GM10266 (cell line): ENCODE data around the gene ASPN.
A peak's percentile ranks its signal among the peaks of the same experiment; 100 is the strongest.
"Not testable (repeated sequence)": the region's sequence is repeated elsewhere in the genome, so short reads cannot be mapped to it uniquely, and the experiment has no call there.

ENCODE experiments used
- DNase-seq: peaks from one replicate; pipeline ENCODE4 v3.0.0; 2012; ENCODE audit errors: extremely low spot score
- TF ChIP-seq, protein P1 (sequence below): IDR thresholded peaks from 2 replicates; pipeline ENCODE4 v1.5.1; 2012; ENCODE audit warnings: mild to moderate bottlenecking, low read depth; ENCODE audit not compliant: control insufficient read depth, insufficient read depth; ENCODE audit errors: missing control alignments

ASPN gene

DNA sequence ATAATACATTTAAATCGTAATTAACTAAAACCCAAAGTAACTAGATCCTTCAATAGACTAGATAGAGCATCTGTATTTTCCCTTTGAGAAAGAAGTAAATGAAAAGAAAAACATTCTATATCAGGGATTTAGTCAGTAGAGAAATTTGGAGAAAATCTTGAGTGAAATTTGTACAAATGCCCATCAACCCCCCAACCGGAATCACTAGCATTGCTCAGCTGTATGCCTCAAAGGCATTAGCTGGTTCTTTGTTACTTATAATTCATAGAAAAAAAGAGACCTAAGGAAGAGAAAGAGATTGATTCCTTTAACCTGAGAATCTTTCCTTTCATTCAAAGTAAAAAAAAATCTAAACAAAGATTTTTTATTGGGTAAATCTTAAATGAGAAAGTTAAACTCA lies 58.7 kb downstream of the ASPN start:
- TF ChIP-seq, protein P1, sequence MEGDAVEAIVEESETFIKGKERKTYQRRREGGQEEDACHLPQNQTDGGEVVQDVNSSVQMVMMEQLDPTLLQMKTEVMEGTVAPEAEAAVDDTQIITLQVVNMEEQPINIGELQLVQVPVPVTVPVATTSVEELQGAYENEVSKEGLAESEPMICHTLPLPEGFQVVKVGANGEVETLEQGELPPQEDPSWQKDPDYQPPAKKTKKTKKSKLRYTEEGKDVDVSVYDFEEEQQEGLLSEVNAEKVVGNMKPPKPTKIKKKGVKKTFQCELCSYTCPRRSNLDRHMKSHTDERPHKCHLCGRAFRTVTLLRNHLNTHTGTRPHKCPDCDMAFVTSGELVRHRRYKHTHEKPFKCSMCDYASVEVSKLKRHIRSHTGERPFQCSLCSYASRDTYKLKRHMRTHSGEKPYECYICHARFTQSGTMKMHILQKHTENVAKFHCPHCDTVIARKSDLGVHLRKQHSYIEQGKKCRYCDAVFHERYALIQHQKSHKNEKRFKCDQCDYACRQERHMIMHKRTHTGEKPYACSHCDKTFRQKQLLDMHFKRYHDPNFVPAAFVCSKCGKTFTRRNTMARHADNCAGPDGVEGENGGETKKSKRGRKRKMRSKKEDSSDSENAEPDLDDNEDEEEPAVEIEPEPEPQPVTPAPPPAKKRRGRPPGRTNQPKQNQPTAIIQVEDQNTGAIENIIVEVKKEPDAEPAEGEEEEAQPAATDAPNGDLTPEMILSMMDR, result no peak
- DNase-seq, result no peak

DNA sequence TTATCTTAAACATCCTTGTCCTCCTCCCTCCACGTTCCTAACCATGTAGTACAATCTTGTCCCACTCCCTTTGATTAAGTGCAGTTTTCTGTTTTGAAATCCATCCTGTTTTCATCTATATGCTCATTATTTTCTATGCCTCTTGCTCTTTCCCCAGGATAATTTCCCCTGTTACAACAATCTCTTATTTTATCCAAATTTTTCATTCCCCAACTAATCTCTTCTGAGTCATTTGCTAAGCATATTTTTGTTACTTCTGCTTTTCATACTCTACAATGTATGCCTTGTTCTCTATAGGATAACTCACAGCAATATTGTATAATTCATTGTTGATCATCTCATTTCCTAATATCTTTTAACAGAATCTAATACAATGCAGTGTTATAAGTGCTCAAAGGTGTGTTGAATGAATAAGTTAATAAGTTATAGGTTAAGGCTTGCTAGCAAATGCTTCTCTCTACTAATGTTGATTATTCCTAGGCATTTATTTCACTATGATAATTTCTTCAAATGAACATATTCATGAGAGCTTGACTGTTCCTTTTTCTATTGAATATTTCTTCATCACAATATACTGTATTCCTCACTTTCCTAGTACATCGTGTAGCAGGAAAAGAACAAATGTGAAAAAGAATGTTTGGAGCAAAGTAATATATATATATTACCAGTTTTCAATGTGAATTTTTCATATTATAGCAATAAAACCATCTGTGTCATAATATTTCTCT lies 59.5 kb downstream of the ASPN start:
- TF ChIP-seq, protein P1, result no peak
- no peak for DNase-seq

DNA sequence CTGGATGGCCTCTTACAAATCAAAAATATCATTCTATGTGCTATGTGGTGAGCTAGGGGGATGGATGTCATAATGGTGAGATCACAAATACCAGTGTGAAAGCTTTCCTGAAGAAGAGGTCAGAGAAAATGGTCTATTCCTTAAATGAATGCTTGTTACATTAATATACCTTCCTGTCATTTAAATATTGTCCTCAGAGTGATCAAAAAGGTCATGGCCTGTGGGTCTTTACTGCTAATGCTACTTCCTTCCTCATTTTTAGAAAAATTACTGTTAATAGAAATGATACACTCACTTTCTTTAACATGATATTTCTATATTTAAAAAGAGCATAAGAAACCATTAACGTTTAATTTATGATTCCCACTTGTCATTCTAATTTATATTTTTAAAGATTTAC lies 67.7 kb downstream of the ASPN start:
- TF ChIP-seq, protein P1, result no peak
- no peak for DNase-seq

DNA sequence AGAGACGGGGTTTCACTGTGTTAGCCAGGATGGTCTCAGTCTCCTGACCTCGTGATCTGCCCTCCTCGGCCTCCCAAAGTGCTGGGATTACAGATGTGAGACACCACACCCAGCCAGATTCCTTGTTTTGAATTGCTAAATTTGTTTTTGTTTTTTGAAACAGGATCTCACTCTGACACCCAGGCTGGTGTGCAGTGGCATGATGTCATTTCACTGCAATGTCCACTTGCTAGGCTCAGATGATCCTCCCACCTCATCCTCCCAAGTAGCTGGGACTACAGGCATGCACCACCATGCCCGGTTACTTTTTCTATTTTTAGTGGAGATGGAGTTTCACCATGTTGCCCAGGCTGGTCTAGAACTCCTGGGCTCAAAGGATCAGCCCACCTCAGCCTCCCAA lies 71.1 kb downstream of the ASPN start:
- not testable (repeated sequence) for DNase-seq

DNA sequence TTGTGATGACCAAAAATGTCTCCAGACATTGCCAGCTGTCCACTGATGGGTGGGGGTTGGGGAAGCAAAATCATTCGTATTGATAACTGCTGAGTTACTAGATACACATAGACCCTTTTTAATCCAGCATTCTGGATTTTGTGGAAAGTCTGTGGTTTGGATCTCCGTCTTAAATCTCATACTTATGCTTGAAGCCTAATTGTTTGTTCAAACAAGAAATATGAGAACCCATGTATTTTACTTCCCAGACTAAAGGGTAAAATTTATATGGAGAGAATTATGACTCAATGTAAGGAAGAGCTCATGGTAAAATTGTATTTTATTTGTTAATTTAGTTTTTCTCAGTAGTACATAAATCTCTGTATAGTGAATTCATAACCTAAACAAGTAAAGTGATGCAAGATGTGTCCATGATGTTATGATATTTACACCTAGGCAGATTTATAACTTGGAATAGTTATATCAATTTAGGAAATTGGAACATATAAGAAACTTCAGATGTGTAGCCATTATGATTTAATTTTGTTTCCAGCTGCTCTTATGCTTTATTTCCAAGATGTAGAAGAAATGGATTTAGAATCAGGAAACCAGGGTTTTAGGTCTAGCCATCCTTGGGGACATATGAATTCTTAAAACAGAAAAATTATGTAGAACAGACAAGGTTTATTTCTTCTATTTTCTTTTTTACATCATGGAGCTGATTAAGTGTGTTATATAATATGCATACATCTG lies 73.4 kb downstream of the ASPN start:
- TF ChIP-seq, protein P1, result no peak
- DNase-seq, result no peak

DNA sequence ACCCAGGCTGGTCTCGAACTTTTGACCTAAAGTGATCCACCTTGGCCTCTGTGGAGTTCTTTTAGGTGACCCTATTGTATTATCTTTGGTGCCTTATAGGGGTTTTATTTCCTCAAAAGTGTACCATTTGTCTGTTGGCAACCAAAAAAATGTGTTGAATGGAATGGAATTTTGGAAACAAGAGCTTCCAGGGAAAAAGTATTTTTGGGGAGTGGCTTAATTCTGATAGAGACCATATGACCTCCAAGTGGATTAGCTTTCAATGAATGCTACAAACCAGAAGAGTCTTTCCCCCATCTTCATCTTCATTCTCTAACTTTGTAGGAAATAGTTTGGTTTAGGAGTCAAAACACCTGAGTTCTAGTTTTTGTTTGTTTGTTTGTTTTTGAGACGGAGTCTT lies 74.5 kb downstream of the ASPN start:
- TF ChIP-seq, protein P1, result no peak
- DNase-seq, result no peak

DNA sequence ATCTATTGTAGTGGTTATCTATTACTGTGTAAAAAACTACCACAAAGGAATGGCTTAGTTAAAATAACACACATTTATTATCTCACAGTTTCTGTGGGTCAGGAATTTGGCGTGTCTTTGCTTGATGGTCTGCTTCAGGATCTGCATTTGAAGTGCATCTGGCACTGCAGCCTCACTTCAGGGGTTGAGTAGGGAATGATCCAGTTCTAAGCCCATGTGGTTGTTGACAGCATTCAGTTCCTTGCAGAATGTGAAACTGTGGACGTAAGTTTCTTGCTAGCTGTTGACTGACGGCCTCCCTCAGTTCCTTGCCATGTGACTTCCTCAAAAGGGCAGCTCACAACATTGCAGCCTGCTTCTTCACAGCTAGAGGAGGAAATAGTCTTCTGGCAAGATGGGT lies 75.8 kb downstream of the ASPN start:
- DNase-seq, result peak; percentile 39
- TF ChIP-seq, protein P1, result no peak
